HG03045 (cell line): ENCODE results near the gene GPR62.
"Not testable (repeated sequence)": the region's sequence is repeated elsewhere in the genome, so short reads cannot be mapped to it uniquely, and the experiment has no call there.

Experiments used
- ATAC-seq: cut with Tn5 transposase; IDR thresholded peaks from one replicate; pipeline ENCODE4 v1.9.1; 2021; ENCODE audit warnings: mild to moderate bottlenecking, moderate library complexity; ENCODE audit not compliant: unreplicated experiment

The GPR62 gene

GRCh38 chr3:51988286-51989146 is 33.3 kb downstream of the GPR62 start:
- no peak for ATAC-seq

- ATAC-seq: not testable (repeated sequence)
These were observed 35.4 kb downstream of the GPR62 start for GRCh38 chr3:51990501-51990971.

GRCh38 chr3:51992017-51992682 is 37.0 kb downstream of the GPR62 start:
- ATAC-seq: no peak

GRCh38 chr3:51993657-51994056 is 38.5 kb downstream of the GPR62 start:
- not testable (repeated sequence) for ATAC-seq

GRCh38 chr3:51994530-51994929 is 39.3 kb downstream of the GPR62 start:
- no peak for ATAC-seq

- peak; percentile 86 for ATAC-seq
These were observed 40.4 kb downstream of the GPR62 start, which contains the start of gene RPL29 for GRCh38 chr3:51995346-51996163. Gene RPL29, minus strand, starts transcription at chr3:51995895. Its CDS starts 434 bp downstream, at chr3:51995461.

- no peak for ATAC-seq
These were observed 42.0 kb downstream of the GPR62 start for GRCh38 chr3:51997172-51997571.

- ATAC-seq: no peak
These were observed 42.9 kb downstream of the GPR62 start for GRCh38 chr3:51997935-51998596.

- no peak for ATAC-seq
These were observed 43.6 kb downstream of the GPR62 start for GRCh38 chr3:51998774-51999173.

GRCh38 chr3:51999846-52000245 is 44.7 kb downstream of the GPR62 start:
- ATAC-seq: no peak

- no peak for ATAC-seq
These were observed 46.3 kb downstream of the GPR62 start for GRCh38 chr3:52001443-52001974.

- ATAC-seq: no peak
These were observed 47.6 kb downstream of the GPR62 start for GRCh38 chr3:52002748-52003147.

- ATAC-seq: no peak
These were observed 49.1 kb downstream of the GPR62 start for GRCh38 chr3:52004163-52004787.

- ATAC-seq: no peak
These were observed 49.8 kb downstream of the GPR62 start for GRCh38 chr3:52004906-52005395.

- ATAC-seq: no peak
These were observed 50.4 kb downstream of the GPR62 start for GRCh38 chr3:52005571-52005986.

GRCh38 chr3:52006017-52006819 is 51.0 kb downstream of the GPR62 start:
- no peak for ATAC-seq

GRCh38 chr3:52006820-52007133 is 51.6 kb downstream of the GPR62 start:
- ATAC-seq: no peak
